Right atrium auricular region (tissue), 2 donors: ENCODE results near the gene BCL2. TPM values are rescaled to one million over a fixed set of nuclear protein-coding genes. Genes with fewer than 3 reads are reported as not detected.

ENCODE experiments used
- DNase-seq: peaks from one replicate; pipeline ENCODE4 v3.0.0-alpha.2; 2019; ENCODE audit warnings: low spot score
- H3K27ac ChIP-seq, 2 donors: fragments of 200-600 bp; sonication (generic); 1 replicate in 1 of 2; 2 replicates in 1 of 2; pipeline ENCODE4 v1.5.1; 2016 to 2019
- H3K27me3 ChIP-seq, 2 donors: fragments of 200-600 bp; sonication (generic); one replicate each; pipeline versions ENCODE4 v1.5.1 to v1.6.0; 2017 to 2019
- H3K36me3 ChIP-seq: fragments of 200-600 bp; sonication (generic); one replicate; pipeline ENCODE4 v1.5.1; 2016
- H3K4me1 ChIP-seq, 2 donors: fragments of 200-600 bp; sonication (generic); one replicate each; pipeline versions ENCODE4 v1.5.1 to v1.6.0; 2017 to 2019
- H3K4me3 ChIP-seq, 2 donors: fragments of 200-600 bp; sonication (generic); 1 replicate in 1 of 2; 2 replicates in 1 of 2; pipeline ENCODE4 v1.5.1; 2017 to 2019; ENCODE audit warnings: mild to moderate bottlenecking in 1 of 2, moderate library complexity in 1 of 2
- H3K9me3 ChIP-seq, 2 donors: fragments of 200-600 bp; sonication (generic); one replicate each; pipeline ENCODE4 v1.5.1; 2019
- CTCF ChIP-seq, 2 donors: fragments of 200-600 bp; sonication (generic); IDR thresholded peaks; one replicate each; pipeline ENCODE4 v1.5.1; 2019; ENCODE audit warnings: antibody characterized with exemption in 2 of 2
- total RNA-seq, 2 donors: library from RNA; depleted of rRNA; stranded (reverse); fragments of >200 nt; gene quantifications; one replicate each; pipeline ENCODE4 v1.1.0, GENCODE V29; 2016

The BCL2 gene
- total RNA-seq, 2 donors from 2014 or later: 6.5 to 8.0 TPM

- Histone ChIP-seq H3K4me3 (no peak overlapping the region), H3K27ac (no peak overlapping the region), H3K36me3 (no peaks in the 10 kb centered on the region), H3K9me3 (no peaks in the 10 kb centered on the region), H3K27me3 (no peaks in the 10 kb centered on the region), H3K4me1 (peaks cover 0 to 17% of the 10 kb centered on the region in 2 donors)
- DNase-seq: no peak
- no peak for TF ChIP-seq CTCF (IDR thresholded peaks at IDR 0.05)
Measured at GRCh38 chr18:63265326-63265725, 54.2 kb downstream of the BCL2 start.

DNA sequence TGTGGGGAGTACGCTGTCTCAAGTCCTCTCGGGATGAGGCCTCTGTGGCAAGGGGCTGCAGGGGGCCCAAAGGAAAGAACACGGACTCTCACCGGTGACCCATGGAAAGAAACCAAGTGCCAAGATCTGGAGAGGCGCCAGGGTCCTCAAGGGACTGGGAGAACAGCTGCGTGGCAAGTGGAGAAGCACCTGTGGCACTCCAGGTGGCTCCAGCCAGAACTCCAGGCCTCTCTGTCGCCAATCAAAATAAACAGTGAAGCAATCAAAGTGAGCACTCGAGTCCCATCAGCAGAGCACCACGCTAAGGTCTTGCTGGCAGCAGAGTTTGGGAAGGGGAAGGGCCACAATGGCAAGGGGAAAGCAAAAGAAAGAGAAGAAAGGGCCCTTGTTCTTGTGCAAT is 54.7 kb downstream of the BCL2 start:
- no peak for DNase-seq
- Histone ChIP-seq H3K36me3 (no peaks in the 10 kb centered on the region), H3K4me1 (peaks cover 0 to 17% of the 10 kb centered on the region in 2 donors), H3K27ac (no peak overlapping the region), H3K4me3 (no peak overlapping the region), H3K27me3 (no peaks in the 10 kb centered on the region), H3K9me3 (no peaks in the 10 kb centered on the region)
- TF ChIP-seq CTCF (IDR thresholded peaks at IDR 0.05): no peak

GRCh38 chr18:63263444-63263843 is 56.1 kb downstream of the BCL2 start:
- Histone ChIP-seq H3K4me1 (peaks cover 0 to 17% of the 10 kb centered on the region in 2 donors), H3K27ac (peak overlapping the region; percentile 46 to 63), H3K4me3 (no peak overlapping the region), H3K27me3 (no peaks in the 10 kb centered on the region), H3K9me3 (no peaks in the 10 kb centered on the region), H3K36me3 (no peaks in the 10 kb centered on the region)
- DNase-seq: no peak
- no peak for TF ChIP-seq CTCF (IDR thresholded peaks at IDR 0.05)

DNA sequence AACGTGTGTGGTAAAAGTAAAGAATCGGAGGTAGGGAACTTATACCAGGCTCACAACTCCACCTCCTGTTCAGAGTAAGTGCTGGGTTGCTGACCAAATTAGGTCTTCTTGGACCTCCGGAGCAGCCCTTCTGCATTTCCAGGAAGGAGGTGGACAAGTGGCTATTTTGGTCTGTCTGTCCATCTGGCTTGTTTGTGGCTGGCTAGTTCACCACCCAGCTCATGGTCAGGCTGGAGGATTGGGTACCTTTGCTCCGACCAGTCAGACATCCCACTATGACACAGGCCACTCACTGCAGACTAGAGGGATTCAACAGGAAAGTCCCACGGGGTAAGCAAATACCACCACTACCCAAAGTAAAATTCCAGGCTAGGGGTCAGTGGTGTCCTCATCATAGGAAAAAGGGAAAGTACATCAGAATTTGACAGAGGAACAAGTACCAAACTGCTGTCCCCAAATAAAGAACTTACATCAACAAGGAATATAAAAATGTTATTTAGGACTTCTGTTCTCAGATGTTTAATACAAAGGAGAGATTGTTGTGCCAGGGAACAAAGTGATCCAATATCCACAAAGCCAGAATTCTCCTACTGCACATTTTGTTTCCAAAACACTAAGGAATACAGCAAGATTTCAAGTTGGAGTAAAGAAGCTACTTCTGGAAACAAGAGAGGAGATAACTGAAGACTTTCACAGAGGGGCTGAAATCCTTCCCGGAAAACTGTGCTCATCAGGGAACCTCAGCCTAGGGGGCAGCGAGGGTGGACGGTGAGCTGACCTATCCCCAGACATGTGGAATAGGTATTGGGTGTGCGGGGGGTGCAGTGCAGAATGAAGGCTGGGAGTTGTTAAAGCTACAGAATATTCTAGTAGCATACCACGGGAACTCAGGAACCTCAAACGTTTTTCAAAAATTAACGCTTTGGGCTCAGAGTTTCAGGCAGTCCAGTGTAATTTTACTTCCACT is 56.9 kb downstream of the BCL2 start:
- peak in 1 of 2 donors; percentile 47 for TF ChIP-seq CTCF (IDR thresholded peaks at IDR 0.05)
- Histone ChIP-seq H3K36me3 (no peaks in the 10 kb centered on the region), H3K27me3 (no peaks in the 10 kb centered on the region), H3K27ac (peak overlapping the region; percentile 46 to 63), H3K4me3 (no peak overlapping the region), H3K9me3 (no peaks in the 10 kb centered on the region), H3K4me1 (peaks cover 0 to 17% of the 10 kb centered on the region in 2 donors)
- no peak for DNase-seq

DNA sequence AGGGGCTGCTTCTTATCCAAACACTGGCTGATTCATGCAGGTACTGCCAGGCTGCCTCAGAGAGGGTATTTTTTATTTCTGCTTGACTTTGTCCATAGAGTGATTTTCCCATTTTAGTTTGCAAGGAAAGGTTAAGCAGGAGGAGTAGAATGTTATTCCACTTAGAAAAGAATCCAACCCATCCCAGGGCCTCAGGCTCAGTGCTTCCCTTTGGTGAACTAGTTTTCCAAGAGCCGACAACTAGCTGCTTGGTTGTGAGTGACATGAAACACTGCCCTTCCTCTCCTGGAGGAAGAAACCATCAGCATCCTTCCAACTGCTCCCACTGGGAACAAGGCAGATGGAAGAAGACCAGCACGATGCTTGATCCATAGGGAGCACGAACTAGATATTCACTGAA is 58.5 kb downstream of the BCL2 start:
- H3K4me1 ChIP-seq: peaks cover 0 to 17% of the 10 kb centered on the region in 2 donors
- no peak overlapping the region for H3K27ac ChIP-seq
- no peaks in the 10 kb centered on the region for H3K9me3 ChIP-seq
- no peak overlapping the region for H3K4me3 ChIP-seq
- H3K27me3 ChIP-seq: no peaks in the 10 kb centered on the region
- no peak for TF ChIP-seq CTCF (IDR thresholded peaks at IDR 0.05)
- no peaks in the 10 kb centered on the region for H3K36me3 ChIP-seq
- DNase-seq: no peak
